ENCODE measurements around the gene CPXM2. TPM values are rescaled to one million over a fixed set of nuclear protein-coding genes. Genes with fewer than 3 reads are reported as not detected.

Gene CPXM2
- polyA plus RNA-seq, 3 donors: not detected

- Mint-ChIP-seq H3K27me3 (ENCODE audit: low read depth in 3 of 3) (peaks cover 12 to 15% (median 15%) of the 10 kb centered on the region in 3 donors), H3K9me3 (peaks cover 0 to 8% (median 2%) of the 10 kb centered on the region in 7 donors)
These were observed 95.6 kb downstream of the CPXM2 start for GRCh38 chr10:123795846-123796590.

GRCh38 chr10:123795196-123795780 lies 96.3 kb downstream of the CPXM2 start:
- 93% methylated on average over 3 of the region's 10 CpGs for WGBS (ENCODE audit: insufficient coverage)
- H3K4me1 Mint-ChIP-seq: no peaks in the 10 kb centered on the region
- H2AFZ ChIP-seq (ENCODE audit: insufficient read depth, low read depth, low read length, poor library complexity, severe bottlenecking): no peak overlapping the region
- intact Hi-C loops (cut with micrococcal nuclease): no loop called here
- H3K4me3 ChIP-seq (replicated peaks in 1 of 3; ENCODE audit: low read depth in 2 of 3, low read length in 3 of 3): no peak overlapping the region
- no peak overlapping the region for H3K27ac ChIP-seq (ENCODE audit: low read depth in 1 of 2, low read length in 2 of 2)
- peaks cover 9 to 13% (median 10%) of the 10 kb centered on the region in 3 donors for H3K27me3 Mint-ChIP-seq (ENCODE audit: low read depth in 3 of 3)
- peaks cover 0 to 7% of the 10 kb centered on the region in 2 donors for H3K9me3 ChIP-seq (replicated peaks in 1 of 2; ENCODE audit: control insufficient read depth in 1 of 2, insufficient read depth in 1 of 2, low read length in 2 of 2)
- DNase-seq: no peak
- H3K4me1 ChIP-seq (ENCODE audit: control insufficient read depth in 1 of 2, insufficient read depth in 2 of 2, low read length in 2 of 2): no peaks in the 10 kb centered on the region
- H4K20me1 ChIP-seq (ENCODE audit: insufficient read depth, low read length): no peaks in the 10 kb centered on the region
- no peak overlapping the region for H3K27ac Mint-ChIP-seq
- peaks cover 0 to 14% (median 5%) of the 10 kb centered on the region in 7 donors for H3K9me3 Mint-ChIP-seq
- peaks cover 0 to 3% of the 10 kb centered on the region in 2 donors for H3K27me3 ChIP-seq (ENCODE audit: control insufficient read depth in 2 of 2, insufficient read depth in 2 of 2, low read length in 2 of 2)
- TF ChIP-seq CTCF (IDR thresholded peaks at IDR 0.05): no peak
- no peak overlapping the region for H3K4me2 ChIP-seq (replicated peaks; ENCODE audit: extremely low read depth, low read length, poor library complexity, severe bottlenecking)
- no peaks in the 10 kb centered on the region for H3K79me2 ChIP-seq (ENCODE audit: insufficient read depth, low read length)
- no peak overlapping the region for H3K9ac ChIP-seq (ENCODE audit: insufficient read depth, low read length, poor library complexity, severe bottlenecking)
- no peaks in the 10 kb centered on the region for H3K36me3 ChIP-seq (replicated peaks in 1 of 2; ENCODE audit: control insufficient read depth in 1 of 2, insufficient read depth in 2 of 2, low read length in 2 of 2)
- H3K4me3 Mint-ChIP-seq: no peak overlapping the region
- H3K36me3 Mint-ChIP-seq: no peaks in the 10 kb centered on the region

More at GRCh38 chr10:123795846-123796590, 95.6 kb downstream of the CPXM2 start:
- Histone ChIP-seq H3K4me3 (replicated peaks in 1 of 3; ENCODE audit: low read depth in 2 of 3, low read length in 3 of 3) (no peak overlapping the region), H4K20me1 (ENCODE audit: insufficient read depth, low read length) (no peaks in the 10 kb centered on the region), H3K9ac (ENCODE audit: insufficient read depth, low read length, poor library complexity, severe bottlenecking) (no peak overlapping the region), H3K79me2 (ENCODE audit: insufficient read depth, low read length) (no peaks in the 10 kb centered on the region), H3K27ac (ENCODE audit: low read depth in 1 of 2, low read length in 2 of 2) (no peak overlapping the region), H2AFZ (ENCODE audit: insufficient read depth, low read depth, low read length, poor library complexity, severe bottlenecking) (no peak overlapping the region), H3K4me2 (replicated peaks; ENCODE audit: extremely low read depth, low read length, poor library complexity, severe bottlenecking) (no peak overlapping the region), H3K9me3 (replicated peaks in 1 of 2; ENCODE audit: control insufficient read depth in 1 of 2, insufficient read depth in 1 of 2, low read length in 2 of 2) (peaks cover 0 to 5% of the 10 kb centered on the region in 2 donors), H3K4me1 (ENCODE audit: control insufficient read depth in 1 of 2, insufficient read depth in 2 of 2, low read length in 2 of 2) (no peaks in the 10 kb centered on the region), H3K27me3 (ENCODE audit: control insufficient read depth in 2 of 2, insufficient read depth in 2 of 2, low read length in 2 of 2) (peaks cover 3% of the 10 kb centered on the region in 2 donors), H3K36me3 (replicated peaks in 1 of 2; ENCODE audit: control insufficient read depth in 1 of 2, insufficient read depth in 2 of 2, low read length in 2 of 2) (no peaks in the 10 kb centered on the region)
- TF ChIP-seq CTCF (IDR thresholded peaks at IDR 0.05): no peak
- 84% methylated on average over 8 of the region's 11 CpGs for WGBS (ENCODE audit: insufficient coverage)
- H3K4me1 Mint-ChIP-seq: no peaks in the 10 kb centered on the region
- intact Hi-C loops (cut with micrococcal nuclease): no loop called here
- no peak overlapping the region for H3K4me3 Mint-ChIP-seq
- no peak for DNase-seq
- no peak overlapping the region for H3K27ac Mint-ChIP-seq
- no peaks in the 10 kb centered on the region for H3K36me3 Mint-ChIP-seq
